Gastroesophageal sphincter (tissue), 2 donors: ENCODE measurements around the gene BUD31.

Source experiments
- EP300 ChIP-seq: sonication (generic); formaldehyde crosslinking; IDR thresholded peaks from one replicate; pipeline ENCODE4 v1.6.1; 2017; ENCODE audit warnings: antibody characterized with exemption, mild to moderate bottlenecking
- POLR2A ChIP-seq, 2 donors: fragments of 450-650 bp; IDR thresholded peaks; one replicate each; pipeline ENCODE4 v1.6.1; 2017; ENCODE audit warnings: antibody characterized with exemption in 2 of 2, mild to moderate bottlenecking in 2 of 2, moderate library complexity in 1 of 2

DNA sequence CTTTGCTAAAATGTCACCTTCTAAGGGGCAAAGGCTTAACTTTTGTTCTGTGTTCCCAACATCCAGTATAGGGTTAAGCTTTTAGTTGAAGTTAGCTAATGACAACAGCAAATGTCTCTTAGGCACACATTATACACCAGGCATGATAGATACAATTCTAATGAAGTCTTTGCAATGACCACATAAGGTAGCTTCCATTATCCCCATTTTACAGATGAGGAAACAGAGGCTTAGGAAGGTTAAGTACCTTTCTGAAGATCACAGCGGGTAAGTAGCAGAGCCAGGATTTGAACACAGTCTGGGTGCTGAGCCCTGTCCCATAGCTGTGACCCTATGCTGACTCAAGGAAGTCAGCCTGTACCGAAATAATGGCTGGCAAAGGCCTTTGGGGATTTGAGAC is 1.9 kb downstream of the BUD31 start:
- TF ChIP-seq POLR2A (IDR thresholded peaks at IDR 0.05), result no peak
- no peak for TF ChIP-seq EP300
